Psoas muscle (tissue), 8 donors: ENCODE results near the gene GINS3. TPM values are rescaled to one million over a fixed set of nuclear protein-coding genes. Genes with fewer than 3 reads are reported as not detected.

Source experiments
- ATAC-seq, 4 donors: fragments of 200-7000 bp; cut with Tn5 transposase; one replicate each; pipeline ENCODE4 v1.9.1; 2020; ENCODE audit warnings: moderate library complexity in 3 of 4, mild to moderate bottlenecking in 2 of 4
- DNase-seq, 2 donors: peaks; one replicate each; pipeline ENCODE4 v3.0.0-alpha.2; 2020
- H3K27ac ChIP-seq: fragments of 200-600 bp; one replicate; pipeline ENCODE4 v1.8.0; 2022
- H3K27me3 ChIP-seq, 3 donors: fragments of 200-600 bp in 1 of 3; one replicate each; pipeline versions ENCODE4 v1.6.1 to v1.8.0; 2013 to 2022; ENCODE audit warnings: low read length in 2 of 3, mild to moderate bottlenecking in 2 of 3, moderate library complexity in 1 of 3; ENCODE audit not compliant: insufficient read depth in 3 of 3
- H3K36me3 ChIP-seq, 2 donors: fragments of 200-600 bp in 1 of 2; one replicate each; pipeline versions ENCODE4 v1.6.1 to v1.8.0; 2013 to 2022; ENCODE audit warnings: low read depth in 1 of 2, mild to moderate bottlenecking in 1 of 2, moderate library complexity in 1 of 2; ENCODE audit not compliant: insufficient read depth in 1 of 2
- H3K4me1 ChIP-seq: fragments of 200-600 bp; one replicate; pipeline ENCODE4 v1.8.0; 2022
- H3K4me3 ChIP-seq: fragments of 200-600 bp; one replicate; pipeline ENCODE4 v1.8.0; 2022; ENCODE audit warnings: mild to moderate bottlenecking
- H3K9me3 ChIP-seq: fragments of 200-600 bp; one replicate; pipeline ENCODE4 v1.8.0; 2022
- WGBS, 3 donors: extraction: QIAGEN DNeasy Blood & Tissue Kit; methylation state at CpG; one replicate each; pipeline versions ENCODE4 v1.1.6 to v1.1.7; 2013; 5-methylcytosine and 5-hydroxymethylcytosine counted together
- intact Hi-C, 2 donors: fragments of 100-400 bp; cut with DNase I; formaldehyde crosslinking; loops; one replicate each; pipeline versions ENCODE4 v1.11.0 to v1.14.2; 2022
- polyA plus RNA-seq, 3 donors: library from polyadenylated mRNA; stranded (reverse); fragments of 200-250 nt; gene quantifications; one replicate each; pipeline ENCODE4 v1.2.3, GENCODE V29; 2013
- total RNA-seq, 4 donors: library from RNA; stranded (reverse); fragmentation: NEBNext Ultra II Directional in 2 of 4; extraction: Animal tissue kit (Norgen Biotek cat#: 25700) in 2 of 4; gene quantifications; one replicate each; pipeline versions ENCODE4 v1.2.1 to v1.2.4, GENCODE V29; 2021 to 2023
- TF ChIP-seq, protein P1 (sequence below): fragments of 200-600 bp; IDR thresholded peaks from one replicate; pipeline ENCODE4 v1.8.0; 2022; ENCODE audit warnings: antibody characterized with exemption
- donor health status: healthy with polysubstance abuse.
- donor health status: DM: no; HTN: no; CAD: no; lungs with moderate emphysema.
- donor health status: Bipolar disorder and iron deficiency.
- donor health status: healthy.
- donor health status: DM: yes; HTN: yes; CAD: no.
- donor health status: DM: no; HTN: no; CAD: no.
- donor health status: DM: no; HTN: no; CAD: no.
- donor health status: DM: yes; HTN: yes; CAD: no.

The GINS3 gene
- total and polyA plus RNA-seq, 7 donors, result 0.86 to 2.2 (median 1.2) TPM

GRCh38 chr16:58450590-58450989 is 58.3 kb downstream of the GINS3 start:
- WGBS, 3 donors, result 83 to 84% (median 84%) methylated on average over 7 of the region's 7 CpGs
- H3K36me3 ChIP-seq, result no peaks in the 10 kb centered on the region
- H3K4me3 ChIP-seq, result no peak overlapping the region
- DNase-seq (no peak), ATAC-seq (no peak)
- no peaks in the 10 kb centered on the region for H3K4me1 ChIP-seq
- peaks cover 0 to 4% (median 0%) of the 10 kb centered on the region in 3 donors for H3K27me3 ChIP-seq
- TF ChIP-seq, protein P1, sequence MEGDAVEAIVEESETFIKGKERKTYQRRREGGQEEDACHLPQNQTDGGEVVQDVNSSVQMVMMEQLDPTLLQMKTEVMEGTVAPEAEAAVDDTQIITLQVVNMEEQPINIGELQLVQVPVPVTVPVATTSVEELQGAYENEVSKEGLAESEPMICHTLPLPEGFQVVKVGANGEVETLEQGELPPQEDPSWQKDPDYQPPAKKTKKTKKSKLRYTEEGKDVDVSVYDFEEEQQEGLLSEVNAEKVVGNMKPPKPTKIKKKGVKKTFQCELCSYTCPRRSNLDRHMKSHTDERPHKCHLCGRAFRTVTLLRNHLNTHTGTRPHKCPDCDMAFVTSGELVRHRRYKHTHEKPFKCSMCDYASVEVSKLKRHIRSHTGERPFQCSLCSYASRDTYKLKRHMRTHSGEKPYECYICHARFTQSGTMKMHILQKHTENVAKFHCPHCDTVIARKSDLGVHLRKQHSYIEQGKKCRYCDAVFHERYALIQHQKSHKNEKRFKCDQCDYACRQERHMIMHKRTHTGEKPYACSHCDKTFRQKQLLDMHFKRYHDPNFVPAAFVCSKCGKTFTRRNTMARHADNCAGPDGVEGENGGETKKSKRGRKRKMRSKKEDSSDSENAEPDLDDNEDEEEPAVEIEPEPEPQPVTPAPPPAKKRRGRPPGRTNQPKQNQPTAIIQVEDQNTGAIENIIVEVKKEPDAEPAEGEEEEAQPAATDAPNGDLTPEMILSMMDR, result no peak
- no peak overlapping the region for H3K27ac ChIP-seq
- intact Hi-C loops, result no loop called here
- H3K9me3 ChIP-seq, result no peaks in the 10 kb centered on the region

DNA sequence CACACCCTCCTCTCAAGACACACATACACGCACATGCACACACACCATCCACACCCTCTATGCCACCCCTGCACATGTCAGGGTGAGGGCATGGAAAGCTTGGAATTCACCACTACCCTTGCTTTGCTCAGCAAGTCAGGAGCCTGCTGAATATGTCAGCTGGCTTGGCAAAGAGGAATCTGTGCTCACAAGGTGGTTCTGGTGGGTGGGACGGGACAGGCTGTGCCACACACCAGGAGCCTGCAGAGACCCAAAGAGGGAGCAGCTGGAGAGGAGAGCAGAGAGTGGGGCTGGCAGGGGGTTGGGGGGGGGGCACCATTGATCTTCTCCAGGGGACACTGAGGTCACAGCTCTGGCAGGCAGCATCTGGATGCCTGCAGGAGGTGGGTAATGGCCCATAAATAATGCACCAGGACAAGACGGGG is 59.0 kb downstream of the GINS3 start:
- WGBS, 3 donors, result 62 to 68% (median 67%) methylated on average over 3 of the region's 3 CpGs
- TF ChIP-seq, protein P1, result no peak
- ATAC-seq (no peak), DNase-seq (no peak)
- Histone ChIP-seq H3K36me3 (no peaks in the 10 kb centered on the region), H3K27ac (no peak overlapping the region), H3K9me3 (no peaks in the 10 kb centered on the region), H3K4me3 (no peak overlapping the region), H3K4me1 (no peaks in the 10 kb centered on the region), H3K27me3 (peaks cover 0 to 4% (median 0%) of the 10 kb centered on the region in 3 donors)
- intact Hi-C loops, result no loop called here

- Histone ChIP-seq H3K4me1 (no peaks in the 10 kb centered on the region), H3K4me3 (no peak overlapping the region), H3K27me3 (peaks cover 0 to 4% (median 0%) of the 10 kb centered on the region in 3 donors), H3K9me3 (no peaks in the 10 kb centered on the region), H3K36me3 (no peaks in the 10 kb centered on the region), H3K27ac (no peak overlapping the region)
- DNase-seq (no peak), ATAC-seq (no peak)
- TF ChIP-seq, protein P1, result no peak
- intact Hi-C loops, result no loop called here
- WGBS, 3 donors, result 84 to 100% (median 92%) methylated on average over 1 of the region's 1 CpG
Measured at GRCh38 chr16:58451945-58452401, 59.7 kb downstream of the GINS3 start.

DNA sequence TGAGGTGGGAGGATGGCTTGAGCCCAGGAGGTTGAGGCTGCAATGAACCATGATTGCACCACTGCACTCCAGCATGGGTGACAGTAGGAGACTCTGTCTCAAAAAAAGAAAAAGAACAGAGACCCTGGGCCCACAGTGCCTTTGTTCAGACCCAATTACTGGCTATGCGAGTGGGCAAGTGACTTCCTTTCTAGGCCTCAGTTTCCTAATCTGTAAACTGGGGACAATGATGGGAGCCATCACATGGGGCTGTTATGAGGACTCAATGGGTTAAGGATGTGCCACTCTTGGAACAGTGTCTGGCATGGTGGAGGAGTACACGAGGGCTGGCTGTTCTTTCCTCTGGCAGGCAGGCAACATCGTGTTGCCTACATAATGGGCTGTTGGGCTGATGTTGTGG is 60.4 kb downstream of the GINS3 start:
- no peak overlapping the region for H3K27ac ChIP-seq
- no peaks in the 10 kb centered on the region for H3K4me1 ChIP-seq
- H3K27me3 ChIP-seq, result peaks cover 0 to 4% (median 0%) of the 10 kb centered on the region in 3 donors
- ATAC-seq, result no peak
- intact Hi-C loops, result no loop called here
- DNase-seq, result no peak
- 66 to 84% (median 71%) methylated on average over 3 of the region's 3 CpGs for WGBS, 3 donors
- H3K4me3 ChIP-seq, result no peak overlapping the region
- no peaks in the 10 kb centered on the region for H3K9me3 ChIP-seq
- H3K36me3 ChIP-seq, result no peaks in the 10 kb centered on the region
- TF ChIP-seq, protein P1, result no peak

GRCh38 chr16:58454178-58454577 is 61.9 kb downstream of the GINS3 start:
- Histone ChIP-seq H3K4me1 (no peaks in the 10 kb centered on the region), H3K4me3 (no peak overlapping the region), H3K9me3 (no peaks in the 10 kb centered on the region), H3K36me3 (no peaks in the 10 kb centered on the region), H3K27me3 (peaks cover 0 to 4% (median 0%) of the 10 kb centered on the region in 3 donors), H3K27ac (no peak overlapping the region)
- TF ChIP-seq, protein P1, result no peak
- DNase-seq, result no peak
- 78 to 85% (median 79%) methylated on average over 2 of the region's 2 CpGs for whole genome bisulfite sequencing, 3 donors
- ATAC-seq, result no peak
- intact Hi-C loops, result no loop called here
